HG03175 (cell line): Measurements from ENCODE around the gene BATF3.
A peak's percentile ranks its signal among the peaks of the same experiment; 100 is the strongest.

Experiments used
- ATAC-seq: cut with Tn5 transposase; IDR thresholded peaks from one replicate; pipeline ENCODE4 v1.9.1; 2021; ENCODE audit warnings: mild to moderate bottlenecking, moderate library complexity; ENCODE audit not compliant: unreplicated experiment

Gene BATF3

GRCh38 chr1:212686069-212686468 is 13.6 kb downstream of the BATF3 start:
- no peak for ATAC-seq

GRCh38 chr1:212685429-212685828 is 14.2 kb downstream of the BATF3 start:
- no peak for ATAC-seq

- no peak for ATAC-seq
These were observed 15.0 kb downstream of the BATF3 start for GRCh38 chr1:212684521-212685090.

GRCh38 chr1:212684076-212684475 is 15.6 kb downstream of the BATF3 start:
- ATAC-seq, result no peak

GRCh38 chr1:212683357-212683722 is 16.3 kb downstream of the BATF3 start:
- ATAC-seq, result peak; percentile 86

- no peak for ATAC-seq
These were observed 18.8 kb downstream of the BATF3 start for GRCh38 chr1:212680680-212681389.

- ATAC-seq, result peak; percentile 58
These were observed 20.9 kb downstream of the BATF3 start for GRCh38 chr1:212678456-212679410.

- no peak for ATAC-seq
These were observed 22.1 kb downstream of the BATF3 start for GRCh38 chr1:212677573-212677972.

GRCh38 chr1:212677136-212677535 is 22.5 kb downstream of the BATF3 start:
- ATAC-seq, result no peak

- ATAC-seq, result no peak
These were observed 24.0 kb downstream of the BATF3 start for GRCh38 chr1:212675675-212676074.

- ATAC-seq, result no peak
These were observed 24.8 kb downstream of the BATF3 start for GRCh38 chr1:212674872-212675271.

GRCh38 chr1:212671342-212672031 is 28.2 kb downstream of the BATF3 start:
- ATAC-seq, result peak; percentile 47

- ATAC-seq, result no peak
These were observed 28.8 kb downstream of the BATF3 start for GRCh38 chr1:212670882-212671281.

GRCh38 chr1:212670301-212670700 is 29.3 kb downstream of the BATF3 start:
- no peak for ATAC-seq

- no peak for ATAC-seq
These were observed 30.0 kb downstream of the BATF3 start for GRCh38 chr1:212669600-212669999.

- ATAC-seq, result no peak
These were observed 30.5 kb downstream of the BATF3 start for GRCh38 chr1:212669102-212669501.

GRCh38 chr1:212668477-212668876 is 31.2 kb downstream of the BATF3 start:
- ATAC-seq, result no peak

GRCh38 chr1:212667223-212668139 is 32.2 kb downstream of the BATF3 start:
- ATAC-seq, result peak; percentile 61

- no peak for ATAC-seq
These were observed 33.4 kb downstream of the BATF3 start for GRCh38 chr1:212666116-212666775.
